ENCODE data around the gene CUBN.

Gene CUBN

GRCh38 chr10:16822027-16822426 lies 307.6 kb downstream of the CUBN start:
- H3K36me3 ChIP-seq: no peaks in the 10 kb centered on the region
- H3K4me3 ChIP-seq (ENCODE audit: low read depth, low read length): no peak overlapping the region
- no peaks in the 10 kb centered on the region for H3K9me3 ChIP-seq (ENCODE audit: severe bottlenecking)
- no peak for DNase-seq
- H3K27ac ChIP-seq: no peak overlapping the region
- no peak for TF ChIP-seq CTCF (IDR thresholded peaks at IDR 0.05; ENCODE audit: low read depth, low read length)
- H3K27me3 ChIP-seq (ENCODE audit: insufficient read depth, low read depth, severe bottlenecking): no peaks in the 10 kb centered on the region

GRCh38 chr10:16820421-16820820 lies 309.2 kb downstream of the CUBN start:
- Histone ChIP-seq H3K9me3 (ENCODE audit: severe bottlenecking) (no peaks in the 10 kb centered on the region), H3K36me3 (no peaks in the 10 kb centered on the region), H3K27me3 (ENCODE audit: insufficient read depth, low read depth, severe bottlenecking) (no peaks in the 10 kb centered on the region), H3K4me3 (ENCODE audit: low read depth, low read length) (no peak overlapping the region), H3K27ac (no peak overlapping the region)
- no peak for TF ChIP-seq CTCF (IDR thresholded peaks at IDR 0.05; ENCODE audit: low read depth, low read length)
- DNase-seq: no peak

DNA sequence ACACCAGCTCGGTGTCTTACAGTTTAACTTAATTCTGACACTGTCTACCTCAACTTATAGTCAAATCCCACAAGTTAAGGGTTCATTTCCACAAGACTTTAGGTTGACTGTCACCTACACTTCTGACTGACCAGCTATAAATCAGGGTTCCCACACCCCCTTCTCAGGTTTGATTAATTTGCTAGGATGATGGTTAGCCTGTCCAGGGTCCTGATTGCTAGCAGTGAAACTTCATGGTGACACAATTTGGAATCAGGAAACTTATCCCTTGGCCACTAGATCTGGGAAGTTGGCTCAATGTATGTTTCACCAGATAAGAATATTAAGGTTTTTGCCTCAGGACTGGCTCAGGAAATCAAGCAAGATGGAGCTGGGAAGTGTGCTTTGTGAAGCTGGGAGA lies 309.6 kb downstream of the CUBN start:
- Histone ChIP-seq H3K27me3 (ENCODE audit: insufficient read depth, low read depth, severe bottlenecking) (no peaks in the 10 kb centered on the region), H3K4me3 (ENCODE audit: low read depth, low read length) (no peak overlapping the region), H3K36me3 (no peaks in the 10 kb centered on the region), H3K27ac (no peak overlapping the region), H3K9me3 (ENCODE audit: severe bottlenecking) (no peaks in the 10 kb centered on the region)
- DNase-seq: no peak
- no peak for TF ChIP-seq CTCF (IDR thresholded peaks at IDR 0.05; ENCODE audit: low read depth, low read length)

GRCh38 chr10:16819436-16819835 lies 310.2 kb downstream of the CUBN start:
- Histone ChIP-seq H3K9me3 (ENCODE audit: severe bottlenecking) (no peaks in the 10 kb centered on the region), H3K36me3 (no peaks in the 10 kb centered on the region), H3K27ac (no peak overlapping the region), H3K4me3 (ENCODE audit: low read depth, low read length) (no peak overlapping the region), H3K27me3 (ENCODE audit: insufficient read depth, low read depth, severe bottlenecking) (no peaks in the 10 kb centered on the region)
- no peak for TF ChIP-seq CTCF (IDR thresholded peaks at IDR 0.05; ENCODE audit: low read depth, low read length)
- no peak for DNase-seq

GRCh38 chr10:16819026-16819425 lies 310.6 kb downstream of the CUBN start:
- no peak for TF ChIP-seq CTCF (IDR thresholded peaks at IDR 0.05; ENCODE audit: low read depth, low read length)
- no peaks in the 10 kb centered on the region for H3K9me3 ChIP-seq (ENCODE audit: severe bottlenecking)
- H3K4me3 ChIP-seq (ENCODE audit: low read depth, low read length): no peak overlapping the region
- H3K27me3 ChIP-seq (ENCODE audit: insufficient read depth, low read depth, severe bottlenecking): no peaks in the 10 kb centered on the region
- H3K36me3 ChIP-seq: no peaks in the 10 kb centered on the region
- DNase-seq: no peak
- no peak overlapping the region for H3K27ac ChIP-seq
